ENCODE results near the gene SMTNL1. TPM values are rescaled to one million over a fixed set of nuclear protein-coding genes. Genes with fewer than 3 reads are reported as not detected.

Gene SMTNL1
- total and polyA plus RNA-seq, 4 donors, result not detected

- peaks cover 1 to 27% (median 21%) of the 10 kb centered on the region in 4 donors for H3K4me1 ChIP-seq (ENCODE audit: control insufficient read depth in 4 of 4, insufficient read depth in 4 of 4, low read length in 3 of 4)
- DNase-seq (ENCODE audit: low spot score), result peak; percentile 78
- peaks cover 0 to 8% (median 2%) of the 10 kb centered on the region in 4 donors for H3K36me3 ChIP-seq (ENCODE audit: control insufficient read depth in 4 of 4, insufficient read depth in 3 of 4, low read depth in 1 of 4, low read length in 3 of 4)
- H3K27me3 ChIP-seq (ENCODE audit: control insufficient read depth in 4 of 4, insufficient read depth in 4 of 4, low read length in 3 of 4), result no peaks in the 10 kb centered on the region
- H3K9ac ChIP-seq (ENCODE audit: low read depth in 1 of 2, low read length in 2 of 2), result peak within 1 kb of the TSS; percentile 59 to 64
- WGBS, result under 1% methylated on average over 66 of the region's 66 CpGs
- peak within 1 kb of the TSS; percentile 88 to 97 (median 93) for H3K4me3 ChIP-seq (ENCODE audit: low read depth in 1 of 3, low read length in 3 of 3)
- H3K27ac ChIP-seq (ENCODE audit: low read depth in 1 of 2, low read length in 2 of 2), result peak within 1 kb of the TSS; percentile 79 to 84
- no peak for TF ChIP-seq EGR1 (IDR thresholded peaks at IDR 0.05; ENCODE audit: low read depth in 2 of 2)
- no peak for TF ChIP-seq FOXA2 (IDR thresholded peaks at IDR 0.05)
- no peak for TF ChIP-seq YY1 (IDR thresholded peaks at IDR 0.05)
- TF ChIP-seq RAD21 (IDR thresholded peaks at IDR 0.05), result peak in 1 of 2 donors; percentile 15
- peak; percentile 8 to 21 for TF ChIP-seq HNF4A (conservative IDR thresholded peaks at IDR 0.05)
- no peak for TF ChIP-seq JUND (IDR thresholded peaks at IDR 0.05)
- no peak for TF ChIP-seq NR2F2 (IDR thresholded peaks at IDR 0.05)
- no peak for TF ChIP-seq GABPA (IDR thresholded peaks at IDR 0.05 in 1 of 2, conservative IDR thresholded peaks at IDR 0.05 in 1 of 2)
- TF ChIP-seq SP1 (IDR thresholded peaks at IDR 0.05), result peak; percentile 30
- TF ChIP-seq REST (IDR thresholded peaks at IDR 0.05), result peak; percentile 72
- TF ChIP-seq RXRA (IDR thresholded peaks at IDR 0.05), result no peak
- TF ChIP-seq FOXA1 (IDR thresholded peaks at IDR 0.05), result no peak
- no peak for TF ChIP-seq ATF3 (IDR thresholded peaks at IDR 0.05)
- no peak for TF ChIP-seq ZBTB33 (IDR thresholded peaks at IDR 0.05)
- TF ChIP-seq MAX (IDR thresholded peaks at IDR 0.05), result peak; percentile 62
- peak; percentile 36 for TF ChIP-seq TAF1 (conservative IDR thresholded peaks at IDR 0.05)
- TF ChIP-seq HNF4G (IDR thresholded peaks at IDR 0.05), result no peak
- no peak for TF ChIP-seq CTCF (IDR thresholded peaks at IDR 0.05; ENCODE audit: low read depth, low read length, missing input control)
- H3K9me3 ChIP-seq (ENCODE audit: control insufficient read depth in 4 of 4, low read length in 3 of 4), result no peaks in the 10 kb centered on the region
Measured at GRCh38 chr11:57515332-57516060, 21.9 kb upstream of the SMTNL1 start, which contains the start of gene SLC43A1. Gene SLC43A1 (minus strand): TSS chr11:57515702. CDS start chr11:57514111, 1,591 bp downstream.
